Caco-2 (cell line): ENCODE data around the gene ENAH. TPM values are rescaled to one million over a fixed set of nuclear protein-coding genes. Genes with fewer than 3 reads are reported as not detected.
A peak's percentile ranks its signal among the peaks of the same experiment; 100 is the strongest.

ENCODE experiments used
- BruUV-seq: library from RNA; stranded (reverse); fragments of 400-500 nt; replicated peaks from 2 replicates; lab custom pipeline; 2021; lab: Mats Ljungman, UMichigan
- CTCF ChIA-PET: fragments of 300-600 bp; sonication (Branson Sonifier 250); formaldehyde crosslinking; loops from one replicate; lab custom pipeline; 2022; ENCODE audit warnings: antibody characterized with exemption; lab: Charles Lee
- POLR2A ChIA-PET: fragments of 300-600 bp; sonication (Branson Sonifier 250); formaldehyde crosslinking; loops from one replicate; lab custom pipeline; 2022; ENCODE audit warnings: antibody characterized with exemption; lab: Charles Lee
- DNase-seq, 2 experiments: peaks; one replicate each; pipeline versions ENCODE4 v3.0.0 to v3.0.0-alpha.2; 2020 to 2022
- H3K27me3 ChIP-seq: replicated peaks from 2 replicates; pipeline ENCODE4 v1.6.0; 2011; ENCODE audit warnings: low read length; ENCODE audit not compliant: control insufficient read depth, insufficient read depth
- H3K36me3 ChIP-seq: 2 replicates; pipeline ENCODE4 v1.5.1; 2011; ENCODE audit warnings: low read length; ENCODE audit not compliant: control insufficient read depth, insufficient read depth
- H3K4me1 ChIP-seq: fragments of 250-450 bp; sonication (Bioruptor Pico); 2 replicates; pipeline ENCODE4 v1.5.1; 2020; ENCODE audit warnings: mild to moderate bottlenecking
- H3K4me3 ChIP-seq: 2 replicates; pipeline ENCODE4 v1.5.1; 2011; ENCODE audit warnings: low read depth, mild to moderate bottlenecking, control low read depth, low read length
- H3K9me3 ChIP-seq: fragments of 250-450 bp; sonication (Bioruptor Pico); 2 replicates; pipeline ENCODE4 v1.5.1; 2020; ENCODE audit warnings: mild to moderate bottlenecking, moderate library complexity
- H3K27ac Mint-ChIP-seq: one replicate; pipeline ENCODE4 v1.8.0; 2022; ENCODE audit warnings: mixed read lengths; ENCODE audit not compliant: unreplicated experiment
- H3K27me3 Mint-ChIP-seq: one replicate; pipeline ENCODE4 v1.8.0; 2022; ENCODE audit warnings: mixed read lengths; ENCODE audit not compliant: insufficient read depth, unreplicated experiment
- H3K36me3 Mint-ChIP-seq: one replicate; pipeline ENCODE4 v1.8.0; 2022; ENCODE audit warnings: mild to moderate bottlenecking, mixed read lengths; ENCODE audit not compliant: insufficient read depth, unreplicated experiment
- H3K4me1 Mint-ChIP-seq: one replicate; pipeline ENCODE4 v1.8.0; 2022; ENCODE audit warnings: low read depth, mixed read lengths; ENCODE audit not compliant: unreplicated experiment
- H3K4me3 Mint-ChIP-seq: one replicate; pipeline ENCODE4 v1.8.0; 2022; ENCODE audit warnings: mild to moderate bottlenecking, moderate library complexity, mixed read lengths; ENCODE audit not compliant: unreplicated experiment
- H3K9me3 Mint-ChIP-seq: one replicate; pipeline ENCODE4 v1.8.0; 2022; ENCODE audit warnings: mixed read lengths; ENCODE audit not compliant: unreplicated experiment
- CTCF ChIP-seq, 2 experiments: fragments of 200-600 bp in 1 of 2; IDR thresholded peaks; 1 replicate in 1 of 2; 2 replicates in 1 of 2; pipeline versions ENCODE4 v1.5.1 to v1.8.0; 2011 to 2022; ENCODE audit warnings: antibody characterized with exemption in 1 of 2, control low read depth in 1 of 2, inconsistent platforms in 1 of 2, low read depth in 1 of 2, low read length in 1 of 2, mild to moderate bottlenecking in 1 of 2, moderate library complexity in 1 of 2; ENCODE audit not compliant: insufficient read depth in 1 of 2, severe bottlenecking in 1 of 2, unreplicated experiment in 1 of 2
- intact Hi-C: fragments of 100-400 bp; cut with micrococcal nuclease; formaldehyde crosslinking; loops from one replicate; pipeline ENCODE4 v1.10.0; 2022; ENCODE audit not compliant: unreplicated experiment
- total RNA-seq: library from RNA; stranded (reverse); gene quantifications from 2 replicates; pipeline ENCODE4 v1.2.3, GENCODE V29; 2022

Gene ENAH
- total RNA-seq, 1 experiment from 2014 or later = 78.0 TPM

GRCh38 chr1:225451340-225451739 is 201.6 kb downstream of the ENAH start:
- no peaks in the 10 kb centered on the region for H3K27me3 ChIP-seq
- no peaks in the 10 kb centered on the region for H3K27me3 Mint-ChIP-seq
- CTCF ChIA-PET = no interaction called here
- peaks cover 7% of the 10 kb centered on the region; the same call in 1 of the 2 replicates for H3K4me1 ChIP-seq
- no peak overlapping the region for H3K4me3 Mint-ChIP-seq
- peaks cover 4% of the 10 kb centered on the region for H3K36me3 Mint-ChIP-seq
- H3K9me3 Mint-ChIP-seq = no peaks in the 10 kb centered on the region
- H3K36me3 ChIP-seq = no peaks in the 10 kb centered on the region
- POLR2A ChIA-PET = no interaction called here
- DNase-seq = peak in 1 of 2 experiments; percentile 7
- H3K27ac Mint-ChIP-seq = no peak overlapping the region
- no peak overlapping the region for H3K4me3 ChIP-seq
- intact Hi-C loops = no loop called here
- no TSS peak for BruUV-seq
- H3K4me1 Mint-ChIP-seq = peaks cover 14% of the 10 kb centered on the region
- no peak for TF ChIP-seq CTCF (IDR thresholded peaks at IDR 0.05; ENCODE audit: insufficient read depth in 1 of 2, low read depth in 1 of 2, low read length in 1 of 2, severe bottlenecking in 1 of 2, unreplicated experiment in 1 of 2)
- peaks cover under 1% of the 10 kb centered on the region; the same call in 1 of the 2 replicates for H3K9me3 ChIP-seq

GRCh38 chr1:225450491-225451191 is 202.3 kb downstream of the ENAH start:
- Mint-ChIP-seq H3K36me3 (peaks cover 4% of the 10 kb centered on the region), H3K4me1 (peaks cover 21% of the 10 kb centered on the region), H3K27me3 (no peaks in the 10 kb centered on the region), H3K27ac (no peak overlapping the region), H3K4me3 (no peak overlapping the region), H3K9me3 (no peaks in the 10 kb centered on the region)
- Histone ChIP-seq H3K9me3 (no peaks in the 10 kb centered on the region), H3K4me1 (peaks cover 11% of the 10 kb centered on the region), H3K27me3 (no peaks in the 10 kb centered on the region), H3K4me3 (no peak overlapping the region), H3K36me3 (no peaks in the 10 kb centered on the region)
- no TSS peak for BruUV-seq
- CTCF ChIA-PET = no interaction called here
- intact Hi-C loops = no loop called here
- DNase-seq = peak in 1 of 2 experiments; percentile 22
- TF ChIP-seq CTCF (IDR thresholded peaks at IDR 0.05; ENCODE audit: insufficient read depth in 1 of 2, low read depth in 1 of 2, low read length in 1 of 2, severe bottlenecking in 1 of 2, unreplicated experiment in 1 of 2) = no peak
- POLR2A ChIA-PET = no interaction called here

- BruUV-seq = no TSS peak
Measured at GRCh38 chr1:225449774-225450173, 203.1 kb downstream of the ENAH start.

More at GRCh38 chr1:225449774-225450173, 203.1 kb downstream of the ENAH start:
- no peaks in the 10 kb centered on the region for H3K9me3 ChIP-seq
- H3K4me3 ChIP-seq = no peak overlapping the region
- Mint-ChIP-seq H3K9me3 (no peaks in the 10 kb centered on the region), H3K4me3 (no peak overlapping the region), H3K27me3 (no peaks in the 10 kb centered on the region), H3K4me1 (peaks cover 20% of the 10 kb centered on the region), H3K36me3 (peaks cover under 1% of the 10 kb centered on the region), H3K27ac (no peak overlapping the region)
- H3K4me1 ChIP-seq = peaks cover 7% of the 10 kb centered on the region
- DNase-seq = no peak
- intact Hi-C loops = no loop called here
- ChIA-PET POLR2A (no interaction called here), CTCF (interaction anchor here (0.7 kb wide), 1 partner anchor 93 kb away, joined by 4 read pairs; no protein-coding TSS in a partner anchor)
- no peaks in the 10 kb centered on the region for H3K27me3 ChIP-seq
- no peaks in the 10 kb centered on the region for H3K36me3 ChIP-seq
- no peak for TF ChIP-seq CTCF (IDR thresholded peaks at IDR 0.05; ENCODE audit: insufficient read depth in 1 of 2, low read depth in 1 of 2, low read length in 1 of 2, severe bottlenecking in 1 of 2, unreplicated experiment in 1 of 2)
